Measurements from ENCODE around the gene AFF1.

GRCh38 chr4:87010192-87010591, 75.4 kb downstream of the AFF1 start:
- TF ChIP-seq CTCF (IDR thresholded peaks at IDR 0.05) (no peak), POLR2A (IDR thresholded peaks at IDR 0.05) (no peak)

Measured in uterus (tissue), 2 donors.